C4-2B (cell line): Measurements from ENCODE around the gene GNAT1.

Experiments
- H3K27ac ChIP-seq: fragments of 450-650 bp; 2 replicates; pipeline ENCODE4 v1.5.1; 2017
- ZFX ChIP-seq: fragments of 450-650 bp; IDR thresholded peaks from 2 replicates; pipeline ENCODE4 v1.6.1; 2017
- TF ChIP-seq, protein P1 (sequence below): fragments of 450-650 bp; conservative IDR thresholded peaks from 2 replicates; pipeline ENCODE4 v1.5.1; 2017; ENCODE audit warnings: mild to moderate bottlenecking

GNAT1 gene

DNA sequence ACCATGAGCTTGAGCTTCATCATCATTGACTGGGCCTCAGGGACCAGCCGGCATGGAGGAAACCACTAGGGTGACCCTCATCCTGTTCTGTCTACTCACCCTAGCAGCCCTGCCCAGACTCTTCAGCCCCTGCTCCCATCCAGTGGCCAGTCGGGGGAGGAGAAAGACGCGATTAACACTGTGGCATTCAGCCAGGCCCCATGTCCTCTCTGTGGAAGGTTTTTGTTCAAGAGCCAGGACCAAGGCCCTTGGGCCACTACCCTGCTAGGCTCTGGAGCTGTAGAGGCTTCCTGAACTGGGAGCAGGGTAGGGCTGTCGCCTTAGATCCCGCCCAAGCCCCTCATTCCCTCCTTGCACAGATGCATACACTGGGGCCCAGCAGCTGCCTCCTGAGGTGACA is 28.7 kb downstream of the GNAT1 start:
- TF ChIP-seq ZFX: no peak
- TF ChIP-seq, protein P1, sequence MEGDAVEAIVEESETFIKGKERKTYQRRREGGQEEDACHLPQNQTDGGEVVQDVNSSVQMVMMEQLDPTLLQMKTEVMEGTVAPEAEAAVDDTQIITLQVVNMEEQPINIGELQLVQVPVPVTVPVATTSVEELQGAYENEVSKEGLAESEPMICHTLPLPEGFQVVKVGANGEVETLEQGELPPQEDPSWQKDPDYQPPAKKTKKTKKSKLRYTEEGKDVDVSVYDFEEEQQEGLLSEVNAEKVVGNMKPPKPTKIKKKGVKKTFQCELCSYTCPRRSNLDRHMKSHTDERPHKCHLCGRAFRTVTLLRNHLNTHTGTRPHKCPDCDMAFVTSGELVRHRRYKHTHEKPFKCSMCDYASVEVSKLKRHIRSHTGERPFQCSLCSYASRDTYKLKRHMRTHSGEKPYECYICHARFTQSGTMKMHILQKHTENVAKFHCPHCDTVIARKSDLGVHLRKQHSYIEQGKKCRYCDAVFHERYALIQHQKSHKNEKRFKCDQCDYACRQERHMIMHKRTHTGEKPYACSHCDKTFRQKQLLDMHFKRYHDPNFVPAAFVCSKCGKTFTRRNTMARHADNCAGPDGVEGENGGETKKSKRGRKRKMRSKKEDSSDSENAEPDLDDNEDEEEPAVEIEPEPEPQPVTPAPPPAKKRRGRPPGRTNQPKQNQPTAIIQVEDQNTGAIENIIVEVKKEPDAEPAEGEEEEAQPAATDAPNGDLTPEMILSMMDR: no peak
- H3K27ac ChIP-seq: no peak overlapping the region

DNA sequence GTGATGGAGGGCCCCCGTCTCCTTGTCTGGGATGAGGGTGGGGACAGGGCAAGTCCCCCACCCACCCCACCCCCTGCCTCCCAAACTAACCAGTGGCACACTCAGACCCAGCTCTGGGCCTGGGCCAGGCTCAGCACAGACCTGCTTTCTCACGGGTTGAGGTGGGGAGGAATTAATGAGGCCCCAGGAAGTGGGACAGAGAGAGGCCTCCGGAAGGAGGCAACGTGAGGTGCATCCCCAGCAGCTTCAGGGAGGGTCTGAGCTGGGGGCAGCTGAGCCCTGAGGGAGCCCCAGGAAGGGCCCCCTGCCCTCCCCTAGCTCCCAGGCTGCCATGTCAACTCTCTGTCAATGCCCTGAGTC is 29.6 kb downstream of the GNAT1 start:
- TF ChIP-seq ZFX: no peak
- TF ChIP-seq, protein P1: no peak

DNA sequence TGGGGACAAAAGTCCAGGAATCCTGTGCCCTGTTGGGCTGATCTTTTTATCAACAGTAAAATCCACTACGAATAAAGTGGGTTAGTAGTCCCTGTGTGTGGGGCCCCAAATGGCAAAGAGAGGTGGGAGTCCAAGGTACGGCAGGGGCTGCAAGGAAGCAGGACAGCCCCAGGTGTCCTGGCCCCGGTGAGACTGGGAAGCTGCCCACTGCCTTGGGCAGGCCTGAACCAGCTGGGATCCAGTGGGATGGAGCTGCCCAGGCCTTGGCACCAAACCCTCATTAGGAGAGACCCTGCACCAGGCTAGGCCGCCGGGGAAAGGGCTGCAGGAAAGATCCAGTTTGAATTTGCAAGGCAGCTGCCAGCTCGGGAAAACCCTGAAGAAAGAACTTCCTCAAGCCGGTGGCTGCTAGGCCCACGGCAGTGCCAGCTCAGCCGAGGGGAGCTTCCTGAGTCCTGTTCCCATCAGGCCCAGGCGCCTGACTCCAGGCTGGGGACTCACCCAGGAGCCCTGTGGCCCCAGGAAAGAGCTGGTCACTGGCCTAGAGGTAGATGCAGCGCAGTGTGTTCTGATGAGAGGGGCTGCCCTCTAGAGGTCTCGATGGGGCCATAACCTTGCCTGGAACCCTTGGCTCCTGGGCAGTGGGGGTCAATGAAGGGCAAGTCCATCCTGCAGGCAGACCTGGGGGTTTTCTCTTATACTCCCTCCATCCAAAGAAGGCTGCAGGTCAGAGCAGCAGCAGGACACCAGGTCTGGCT is 30.2 kb downstream of the GNAT1 start:
- no peak overlapping the region for H3K27ac ChIP-seq
- TF ChIP-seq, protein P1: no peak; the same call in 1 of the 2 replicates
- TF ChIP-seq ZFX: no peak

More for the DNA sequence above, 29.6 kb downstream of the GNAT1 start:
- H3K27ac ChIP-seq: no peak overlapping the region

DNA sequence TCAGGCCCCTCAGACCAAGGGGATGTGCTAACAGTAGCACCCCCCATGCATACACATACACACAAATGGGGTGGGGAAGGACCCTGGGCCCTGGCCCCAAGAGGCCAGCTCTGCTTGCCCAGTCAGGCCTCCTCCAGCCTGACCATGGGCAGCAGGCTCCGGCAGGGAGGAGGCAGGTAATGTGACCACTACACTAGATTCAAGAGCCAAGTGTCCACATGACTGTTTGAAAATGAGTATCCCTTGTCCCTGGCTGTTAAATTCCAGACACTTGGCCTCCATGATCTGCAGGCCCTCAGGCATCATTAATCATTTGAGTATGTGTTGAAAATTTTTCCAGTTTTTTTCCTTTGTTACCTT is 30.7 kb downstream of the GNAT1 start:
- TF ChIP-seq, protein P1: no peak
- TF ChIP-seq ZFX: no peak
- H3K27ac ChIP-seq: no peak overlapping the region

DNA sequence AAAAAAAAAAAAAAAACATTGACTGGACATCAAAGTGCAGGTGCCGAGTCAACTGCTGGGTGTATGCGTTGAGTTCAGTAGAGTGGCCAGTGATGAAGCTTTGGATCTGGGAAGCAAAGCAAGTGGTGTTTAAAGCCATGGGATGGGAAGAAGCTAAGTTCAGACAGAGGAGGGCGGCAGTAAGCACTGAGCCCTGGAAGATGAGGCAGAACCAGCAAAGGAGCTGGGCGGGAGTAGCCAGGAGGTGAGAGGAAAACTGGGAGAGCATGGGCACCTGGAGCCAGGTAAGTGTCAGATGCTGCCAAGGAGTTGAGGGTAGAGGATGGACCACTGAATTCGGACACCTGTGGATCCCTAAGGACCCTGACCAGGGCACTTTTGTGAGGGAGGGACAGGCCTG is 33.2 kb downstream of the GNAT1 start:
- H3K27ac ChIP-seq: no peak overlapping the region
- no peak for TF ChIP-seq ZFX
- TF ChIP-seq, protein P1: no peak

DNA sequence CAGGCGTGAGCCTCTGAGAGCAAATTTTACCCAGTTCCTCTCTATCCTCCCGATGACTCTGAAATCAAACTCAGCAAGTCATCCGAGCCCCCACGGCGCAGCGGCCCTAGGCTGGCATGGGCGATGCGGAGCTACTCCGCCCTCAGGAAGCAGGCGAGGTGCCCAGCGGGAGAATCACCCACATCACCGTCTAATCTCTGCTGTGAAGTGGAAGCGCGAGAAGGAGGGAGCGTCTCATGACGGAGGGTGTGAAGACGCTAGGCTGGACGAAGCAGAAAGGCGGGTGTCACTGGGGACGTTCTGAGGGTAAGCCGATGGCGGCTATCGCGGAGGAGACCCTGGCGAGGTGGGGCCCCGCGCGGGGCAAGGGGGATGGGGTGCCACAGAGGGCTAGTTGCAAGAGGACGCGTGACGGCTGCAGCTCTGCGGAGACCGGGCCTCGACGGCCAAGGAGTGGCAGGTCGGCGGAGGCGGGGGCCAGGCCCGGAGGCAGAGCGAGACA is 35.5 kb downstream of the GNAT1 start:
- TF ChIP-seq ZFX: no peak; the same call in 1 of the 2 replicates
- TF ChIP-seq, protein P1: no peak
- peak overlapping the region; percentile 79 for H3K27ac ChIP-seq

DNA sequence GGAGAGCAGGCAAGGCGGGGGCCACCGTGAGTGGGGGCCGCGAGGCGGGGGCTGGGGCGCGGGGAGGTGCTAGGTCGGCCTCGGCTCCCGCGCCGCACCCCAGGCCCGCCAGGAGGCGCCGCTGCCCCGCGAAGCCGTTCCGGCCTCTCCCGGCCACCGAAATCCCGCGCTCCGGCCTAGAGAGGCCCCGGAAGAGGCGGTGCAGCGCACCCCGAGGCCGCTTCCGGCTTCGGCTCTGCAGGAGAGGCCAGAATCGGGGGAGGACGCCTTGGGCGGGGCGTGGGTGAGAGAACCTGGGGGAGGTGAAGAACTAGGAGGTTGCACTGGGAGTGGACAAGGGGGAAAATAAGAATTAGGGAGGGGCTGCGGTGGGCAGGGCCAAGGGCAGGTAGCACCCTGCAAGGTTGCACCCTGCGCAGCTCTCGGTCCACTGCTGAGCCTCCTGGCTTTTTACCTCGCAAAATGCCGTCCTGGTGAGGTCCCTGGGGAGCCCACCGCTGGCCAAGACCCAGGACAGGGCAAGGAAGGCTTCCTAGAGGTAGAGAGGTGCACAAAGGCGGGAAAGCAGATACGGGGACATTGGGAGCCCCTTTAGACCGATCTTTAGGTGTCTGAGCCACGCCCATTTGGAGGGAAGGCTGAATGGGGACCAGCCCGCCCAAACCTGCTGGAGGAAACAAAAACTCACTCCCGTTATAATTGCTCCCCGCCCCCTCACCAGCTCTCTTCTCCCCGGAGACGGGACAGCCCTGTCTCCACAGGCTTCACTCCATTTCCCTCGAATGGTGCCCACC is 36.2 kb downstream of the GNAT1 start:
- peak overlapping the region; percentile 79 for H3K27ac ChIP-seq
- TF ChIP-seq, protein P1: peak; percentile 92
- TF ChIP-seq ZFX: 0 out of 2 replicates have a peak, but pooled peaks have one; percentile 38

DNA sequence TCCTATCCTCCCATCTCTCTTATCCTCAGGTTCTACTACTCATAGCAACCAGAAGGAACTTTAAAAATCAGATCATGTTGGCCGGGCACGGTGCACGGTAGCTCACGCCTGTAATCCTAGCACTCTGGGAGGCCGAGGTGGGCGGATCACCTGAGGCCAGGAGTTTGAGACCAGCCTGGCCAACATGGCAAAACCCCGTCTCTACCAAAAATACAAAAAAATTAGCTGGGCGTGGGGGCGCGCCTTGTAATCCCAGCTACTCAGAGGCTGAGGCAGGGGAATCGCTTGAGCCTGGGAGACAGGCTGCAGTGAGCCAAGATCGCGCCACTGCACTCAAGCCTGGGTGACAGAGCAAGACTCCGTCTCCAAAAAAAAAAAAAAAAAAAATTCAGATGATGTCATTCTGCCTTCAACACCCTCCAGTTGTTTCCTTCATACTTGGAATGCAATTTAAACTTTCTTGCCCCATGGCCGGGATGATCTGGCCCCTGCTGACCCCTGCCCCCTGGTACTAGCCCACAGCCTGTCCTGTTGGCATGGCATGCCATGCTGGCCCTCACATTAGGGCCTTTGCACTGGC is 36.9 kb downstream of the GNAT1 start:
- H3K27ac ChIP-seq: peak overlapping the region; percentile 79
